Coronary artery (tissue), 2 donors: ENCODE results near the gene WDFY4.

Experiments
- DNase-seq: peaks from one replicate; pipeline ENCODE4 v3.0.0-alpha.2; 2017; ENCODE audit warnings: low spot score
- H3K27ac ChIP-seq, 2 donors: fragments of 200-600 bp; sonication (generic); one replicate each; pipeline ENCODE4 v1.5.1; 2016 to 2019
- H3K4me3 ChIP-seq: fragments of 200-600 bp; sonication (generic); 2 replicates; pipeline ENCODE4 v1.5.1; 2016; ENCODE audit warnings: mild to moderate bottlenecking, moderate library complexity
- CTCF ChIP-seq: fragments of 200-600 bp; sonication (generic); IDR thresholded peaks from one replicate; pipeline ENCODE4 v1.5.1; 2019; ENCODE audit warnings: antibody characterized with exemption

WDFY4 gene

GRCh38 chr10:48901319-48901718 lies 216.6 kb downstream of the WDFY4 start:
- H3K27ac ChIP-seq = no peak overlapping the region
- no peak overlapping the region for H3K4me3 ChIP-seq
- DNase-seq = no peak
- TF ChIP-seq CTCF = no peak

GRCh38 chr10:48902096-48902495 lies 217.4 kb downstream of the WDFY4 start:
- no peak for DNase-seq
- no peak overlapping the region for H3K4me3 ChIP-seq
- no peak overlapping the region for H3K27ac ChIP-seq
- TF ChIP-seq CTCF = no peak

GRCh38 chr10:48903151-48903550 lies 218.5 kb downstream of the WDFY4 start:
- no peak overlapping the region for H3K4me3 ChIP-seq
- no peak for DNase-seq
- H3K27ac ChIP-seq = no peak overlapping the region
- no peak for TF ChIP-seq CTCF

GRCh38 chr10:48904861-48905260 lies 220.2 kb downstream of the WDFY4 start:
- TF ChIP-seq CTCF = no peak
- no peak overlapping the region for H3K4me3 ChIP-seq
- DNase-seq = no peak
- no peak overlapping the region for H3K27ac ChIP-seq

- H3K27ac ChIP-seq = no peak overlapping the region
- no peak for DNase-seq
- no peak overlapping the region for H3K4me3 ChIP-seq
- no peak for TF ChIP-seq CTCF
Observed at GRCh38 chr10:48905311-48905710, 220.6 kb downstream of the WDFY4 start.

GRCh38 chr10:48906841-48907240 lies 222.2 kb downstream of the WDFY4 start:
- Histone ChIP-seq H3K4me3 (no peak overlapping the region), H3K27ac (no peak overlapping the region)
- DNase-seq = no peak
- TF ChIP-seq CTCF = no peak

- no peak for TF ChIP-seq CTCF
- H3K27ac ChIP-seq = no peak overlapping the region
- no peak for DNase-seq
- no peak overlapping the region for H3K4me3 ChIP-seq
Observed at GRCh38 chr10:48907730-48908129, 223.1 kb downstream of the WDFY4 start.
